Dendritic cell treated with granulocyte-macrophage colony-stimulating factor and Interleukin-4, amounts not matched to agents 40 ng/mL and 50 ng/mL, for 4 days (primary cell): ENCODE measurements around the gene CILP.
"Not testable (repeated sequence)": the region's sequence is repeated elsewhere in the genome, so short reads cannot be mapped to it uniquely, and the experiment has no call there.

ENCODE experiments used
- H3K27ac Mint-ChIP-seq: one replicate; pipeline ENCODE4 v1.8.0; 2022; ENCODE audit warnings: mild to moderate bottlenecking, mixed read lengths
- H3K27me3 Mint-ChIP-seq: one replicate; pipeline ENCODE4 v1.8.0; 2022; ENCODE audit warnings: mild to moderate bottlenecking, mixed read lengths
- H3K36me3 Mint-ChIP-seq: one replicate; pipeline ENCODE4 v1.8.0; 2022; ENCODE audit warnings: low read depth, mixed read lengths
- H3K4me1 Mint-ChIP-seq: one replicate; pipeline ENCODE4 v1.8.0; 2022; ENCODE audit warnings: low read depth, mixed read lengths
- H3K4me3 Mint-ChIP-seq: one replicate; pipeline ENCODE4 v1.8.0; 2022; ENCODE audit warnings: mild to moderate bottlenecking, moderate library complexity, mixed read lengths
- H3K9me3 Mint-ChIP-seq: one replicate; pipeline ENCODE4 v1.8.0; 2022; ENCODE audit warnings: mixed read lengths
- intact Hi-C: fragments of 100-400 bp; cut with micrococcal nuclease; formaldehyde crosslinking; loops from one replicate; pipeline ENCODE4 v1.15.0; 2022

Gene CILP

DNA sequence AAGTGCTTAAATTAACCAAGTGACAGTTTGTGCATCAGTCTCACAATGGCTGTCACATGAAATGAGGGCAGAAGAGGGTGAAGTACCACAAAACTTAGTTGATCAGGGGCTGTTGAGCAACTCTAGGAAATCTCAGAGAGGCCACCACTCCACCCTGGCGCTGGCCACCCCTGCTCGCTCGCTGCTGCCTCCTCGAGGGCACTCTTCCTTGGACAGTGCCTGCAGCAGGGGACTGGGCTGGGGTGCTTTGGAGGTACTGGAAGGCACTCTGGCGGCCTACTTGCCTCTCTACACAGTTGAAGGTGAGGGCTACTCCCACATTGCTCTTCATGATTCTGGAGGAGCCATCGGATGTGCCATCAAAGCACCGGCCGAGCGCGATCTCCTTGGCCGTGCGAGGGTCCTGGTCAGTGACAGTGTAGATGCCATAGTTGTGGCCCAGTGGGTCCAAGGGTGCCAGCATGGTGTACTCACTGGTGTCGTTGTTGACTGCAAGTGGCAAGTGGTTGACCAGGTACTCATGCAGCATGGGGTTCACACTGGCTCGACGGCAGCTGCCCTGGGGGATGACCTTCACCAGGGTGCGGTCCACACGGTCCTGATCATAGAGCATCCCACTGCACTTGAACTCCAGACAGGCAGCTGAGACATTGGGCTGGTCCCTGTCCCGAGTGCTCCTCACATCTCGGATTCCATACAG lies 14.5 kb downstream of the CILP start:
- Mint-ChIP-seq H3K4me1 (no peaks in the 10 kb centered on the region), H3K36me3 (no peaks in the 10 kb centered on the region), H3K27ac (no peak overlapping the region), H3K4me3 (no peak overlapping the region), H3K9me3 (no peaks in the 10 kb centered on the region), H3K27me3 (no peaks in the 10 kb centered on the region)
- intact Hi-C loops = no loop called here

DNA sequence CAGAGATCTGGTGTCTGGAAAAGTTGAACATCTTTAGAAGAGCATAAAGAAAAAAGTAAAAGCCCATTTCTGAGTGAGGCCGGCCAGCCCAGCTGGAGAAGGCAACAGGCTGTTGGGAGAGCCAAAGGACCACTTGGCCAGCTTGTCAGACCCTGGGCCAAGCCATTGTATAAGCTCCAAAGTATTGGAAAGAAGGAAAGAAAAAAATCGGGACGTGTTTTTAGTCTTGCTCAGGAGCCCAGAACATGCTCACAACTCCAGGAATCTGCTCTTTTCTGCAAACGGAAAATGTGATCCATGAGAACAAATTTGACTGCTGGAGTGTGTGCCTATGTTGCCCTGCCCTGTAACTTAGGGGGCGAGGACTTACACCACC lies 15.7 kb downstream of the CILP start:
- no peaks in the 10 kb centered on the region for H3K36me3 Mint-ChIP-seq

DNA sequence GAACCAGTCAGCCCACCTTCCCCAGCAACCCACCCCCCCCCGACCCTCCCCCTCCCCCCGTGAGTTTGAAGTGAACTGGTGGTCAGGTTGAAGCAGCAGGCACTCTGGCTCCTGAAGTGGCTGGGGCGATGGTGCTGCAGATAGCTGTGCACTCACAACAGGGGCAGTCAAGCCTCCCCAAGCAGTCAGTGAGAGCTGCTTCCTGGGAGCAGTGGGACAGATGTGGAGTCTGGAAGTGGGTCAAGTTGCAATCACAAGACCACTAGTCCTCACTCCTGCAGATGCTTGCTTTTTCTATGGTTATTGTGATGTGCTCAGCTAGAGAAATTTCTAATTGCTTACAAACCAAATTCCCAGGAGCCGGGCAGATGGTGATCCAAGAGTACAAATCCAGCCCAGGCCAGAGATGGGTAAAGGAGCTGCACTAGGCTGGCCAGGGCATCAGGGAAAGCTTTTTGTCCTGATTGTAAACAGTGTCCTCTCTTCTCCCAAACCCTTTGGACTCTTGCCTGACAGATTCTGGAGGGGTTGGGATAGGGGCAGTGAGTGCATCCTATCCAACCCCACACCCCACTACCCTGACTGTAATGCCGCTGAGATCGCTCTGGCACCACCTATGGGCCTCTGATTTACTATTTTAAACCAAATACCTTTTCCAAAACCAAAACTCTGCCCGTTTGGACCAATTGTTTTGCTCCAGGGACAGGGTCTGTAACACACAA lies 16.3 kb downstream of the CILP start:
- Mint-ChIP-seq H3K9me3 (no peaks in the 10 kb centered on the region), H3K27ac (no peak overlapping the region), H3K4me1 (no peaks in the 10 kb centered on the region), H3K27me3 (no peaks in the 10 kb centered on the region), H3K4me3 (no peak overlapping the region), H3K36me3 (no peaks in the 10 kb centered on the region)
- intact Hi-C loops = no loop called here

More for the DNA sequence above, 15.7 kb downstream of the CILP start:
- Mint-ChIP-seq H3K9me3 (no peaks in the 10 kb centered on the region), H3K4me1 (no peaks in the 10 kb centered on the region), H3K27me3 (no peaks in the 10 kb centered on the region), H3K4me3 (no peak overlapping the region), H3K27ac (no peak overlapping the region)
- intact Hi-C loops = no loop called here

DNA sequence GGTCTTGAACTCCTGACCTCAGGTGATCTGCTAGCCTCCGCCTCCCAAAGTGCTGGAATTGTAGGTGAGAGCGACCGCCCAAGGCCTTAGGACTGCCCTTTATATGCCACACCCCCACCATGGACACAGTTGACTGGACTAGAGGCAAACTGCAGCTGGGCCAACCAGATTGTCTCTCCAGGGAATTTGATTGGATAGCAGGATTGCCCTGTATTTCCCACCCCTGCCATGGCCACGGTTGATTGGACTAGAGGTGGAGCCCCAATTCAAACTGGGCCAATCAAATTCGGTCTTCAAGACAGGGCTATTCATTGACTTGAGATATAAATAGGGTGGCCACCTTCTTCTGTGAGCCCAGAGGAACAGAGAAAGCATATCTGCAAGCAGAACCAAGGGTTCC lies 19.3 kb downstream of the CILP start:
- H3K27me3 Mint-ChIP-seq = no peaks in the 10 kb centered on the region
- H3K36me3 Mint-ChIP-seq = no peaks in the 10 kb centered on the region
- H3K4me1 Mint-ChIP-seq = peaks cover 5% of the 10 kb centered on the region
- intact Hi-C loops = no loop called here
- no peaks in the 10 kb centered on the region for H3K9me3 Mint-ChIP-seq
- no peak overlapping the region for H3K27ac Mint-ChIP-seq
- no peak overlapping the region for H3K4me3 Mint-ChIP-seq

DNA sequence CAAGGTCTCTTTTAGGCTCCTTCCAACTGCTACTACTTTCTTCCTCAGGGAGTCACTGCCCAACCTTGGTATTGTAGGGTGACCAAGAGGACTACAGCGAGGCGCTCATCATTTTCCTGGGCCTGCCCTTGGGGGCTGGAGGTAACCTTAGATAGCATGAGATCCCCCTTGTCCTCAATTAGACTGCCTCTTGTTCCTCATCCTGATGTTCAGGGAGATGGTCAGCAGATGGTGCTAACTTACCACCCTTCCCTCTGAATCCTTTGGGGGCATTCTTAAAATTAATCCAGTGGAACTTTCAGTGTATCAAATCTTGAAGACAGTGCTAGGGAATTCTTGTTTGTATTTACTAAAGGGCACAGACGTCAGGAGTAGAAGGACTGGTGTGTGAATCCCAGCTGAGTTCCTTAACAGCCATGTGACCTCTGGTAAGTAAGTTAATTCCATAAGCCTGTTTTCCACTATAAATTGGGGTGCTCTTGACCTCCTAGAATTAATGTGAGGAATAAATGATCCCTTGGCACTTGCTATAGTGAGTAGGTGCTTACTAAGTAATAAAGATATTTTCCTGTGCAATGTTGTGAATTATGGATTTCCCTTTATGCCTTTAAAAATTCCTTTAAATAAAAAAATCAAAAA lies 22.1 kb downstream of the CILP start:
- Mint-ChIP-seq H3K9me3 (no peaks in the 10 kb centered on the region), H3K27ac (no peak overlapping the region), H3K4me3 (no peak overlapping the region), H3K27me3 (no peaks in the 10 kb centered on the region), H3K36me3 (peaks cover 7% of the 10 kb centered on the region), H3K4me1 (peaks cover 12% of the 10 kb centered on the region)
- intact Hi-C loops = loop anchor here (1.0 kb wide), 1 partner anchor 108 kb away; no protein-coding TSS in a partner anchor

DNA sequence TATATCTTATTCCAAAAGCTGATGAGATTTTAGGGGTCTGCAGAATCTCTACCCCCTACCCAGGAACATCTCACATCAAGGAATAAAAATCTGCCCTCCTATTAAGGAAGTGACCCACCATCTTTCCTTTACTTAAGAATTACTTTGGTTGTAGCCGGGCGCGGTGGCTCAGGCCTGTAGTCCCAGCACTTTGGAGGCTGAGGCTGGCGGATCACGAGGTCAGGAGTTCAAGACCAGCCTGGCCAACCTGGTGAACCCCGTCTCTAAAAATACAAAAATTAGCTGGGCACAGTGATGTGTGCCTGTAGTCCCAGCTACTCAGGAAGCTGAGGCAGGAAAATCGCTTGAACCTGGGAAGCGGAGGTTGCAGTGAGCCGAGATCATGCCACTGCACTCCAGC lies 22.8 kb downstream of the CILP start:
- H3K27ac Mint-ChIP-seq, H3K36me3 Mint-ChIP-seq, H3K4me3 Mint-ChIP-seq, H3K27me3 Mint-ChIP-seq, intact Hi-C loops, H3K9me3 Mint-ChIP-seq: not testable (repeated sequence)
- peaks cover 13% of the 10 kb centered on the region for H3K4me1 Mint-ChIP-seq

DNA sequence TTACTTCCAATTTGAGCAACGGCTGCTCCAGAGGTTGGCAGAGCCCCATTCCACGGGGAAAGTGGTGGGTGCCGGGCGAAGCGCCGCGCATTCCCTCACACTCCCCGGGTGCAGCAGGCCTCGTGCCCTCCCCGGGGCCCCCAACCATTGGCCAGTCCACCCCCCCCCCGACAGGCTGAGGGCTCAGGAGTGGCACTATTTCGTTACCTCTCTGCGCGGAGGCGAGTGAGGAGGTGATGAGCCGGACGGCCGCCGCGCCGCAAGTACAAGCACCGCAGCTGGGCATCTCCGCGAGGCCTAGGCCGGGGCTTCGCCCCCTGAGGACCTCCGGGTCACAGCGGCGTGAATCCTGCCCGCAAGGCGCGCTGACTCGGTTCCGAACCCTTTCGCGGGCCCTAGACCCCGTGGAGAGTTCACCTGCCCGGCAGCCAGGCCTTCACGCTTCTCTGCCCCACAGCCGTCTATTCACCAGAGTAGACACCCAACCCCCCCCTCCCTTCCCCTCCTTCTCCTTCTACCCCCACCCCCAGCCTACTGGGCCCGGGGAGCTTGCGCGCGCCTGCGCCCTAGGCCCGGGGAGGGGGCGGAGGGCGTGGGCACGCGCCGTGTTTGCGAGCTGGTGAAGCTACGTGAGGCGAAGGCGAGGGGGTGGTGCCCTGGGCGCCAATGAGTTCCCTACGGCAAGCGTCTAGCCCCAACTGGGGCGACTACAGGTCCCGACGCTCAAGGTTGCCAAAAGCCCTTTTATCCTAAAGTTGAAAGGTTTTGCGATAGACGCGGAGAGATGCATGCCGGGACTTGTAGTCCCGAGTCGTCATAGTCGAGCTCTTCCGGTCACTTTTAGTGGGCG lies 26.2 kb downstream of the CILP start, which contains the start of gene CLPX:
Gene CLPX, minus strand, starts transcription at position 475 of the 850 bp plus-strand sequence. Its CDS starts 189 bp downstream, at position 286.
- H3K27me3 Mint-ChIP-seq = no peaks in the 10 kb centered on the region
- peaks cover 26% of the 10 kb centered on the region for H3K36me3 Mint-ChIP-seq
- intact Hi-C loops = loop anchor here (2.0 kb wide), 2 partner anchors 52 to 120 kb away; partner anchors contain the start of genes PDCD7 and RNU5B-1
- peaks cover 24% of the 10 kb centered on the region for H3K4me1 Mint-ChIP-seq
- H3K4me3 Mint-ChIP-seq = peak within 1 kb of the TSS; percentile 92
- H3K27ac Mint-ChIP-seq = peak within 1 kb of the TSS; percentile 94
- H3K9me3 Mint-ChIP-seq = no peaks in the 10 kb centered on the region

DNA sequence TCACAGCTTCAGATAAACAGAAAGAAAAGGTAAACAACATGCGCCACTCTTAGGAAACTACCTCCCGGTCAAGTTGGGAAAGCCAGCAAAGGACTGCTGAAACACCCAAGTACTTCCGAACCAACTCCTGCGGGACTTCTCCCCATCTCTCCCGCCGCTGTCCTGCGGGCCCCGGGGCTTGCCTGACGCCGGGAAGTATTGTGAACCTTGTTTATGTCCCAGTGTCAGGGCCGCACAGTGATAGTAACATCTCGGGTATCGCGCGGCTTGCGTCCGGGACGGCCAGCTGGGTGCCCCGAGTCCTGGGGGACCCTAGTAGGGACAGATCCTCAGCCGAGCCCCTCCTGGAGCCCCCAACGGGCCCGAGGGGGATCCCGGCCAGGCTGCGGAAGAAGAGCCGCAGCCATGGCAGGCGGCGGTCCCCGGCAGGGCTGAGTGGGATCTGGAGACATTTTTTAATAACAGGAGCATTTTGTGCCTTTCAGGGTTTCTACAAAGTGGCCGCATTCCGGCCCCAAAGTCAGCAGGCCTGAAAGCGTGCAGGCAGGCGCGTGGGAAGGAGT lies 26.9 kb downstream of the CILP start:
- H3K27ac Mint-ChIP-seq = peak overlapping the region; percentile 94
- H3K4me1 Mint-ChIP-seq = peaks cover 24% of the 10 kb centered on the region
- H3K36me3 Mint-ChIP-seq = peaks cover 29% of the 10 kb centered on the region
- peak overlapping the region; percentile 92 for H3K4me3 Mint-ChIP-seq
- no peaks in the 10 kb centered on the region for H3K9me3 Mint-ChIP-seq
- no peaks in the 10 kb centered on the region for H3K27me3 Mint-ChIP-seq
- intact Hi-C loops = loop anchor here (2.0 kb wide), 2 partner anchors 52 to 120 kb away; partner anchors contain the start of genes PDCD7 and RNU5B-1

DNA sequence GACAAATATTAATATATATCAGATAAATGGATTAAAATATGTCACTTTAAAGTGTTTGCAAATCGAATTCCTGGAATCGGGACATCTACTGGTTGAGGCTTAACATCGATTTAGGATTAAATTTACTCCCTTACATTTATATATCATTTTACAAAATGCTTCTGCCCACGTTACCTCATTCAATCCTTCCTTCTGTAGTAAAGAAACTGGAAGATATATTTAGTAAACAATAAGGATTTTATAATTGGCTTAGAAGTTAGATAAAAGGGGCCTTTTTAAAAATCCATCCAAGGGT lies 27.5 kb downstream of the CILP start:
- intact Hi-C loops = loop anchor here (2.0 kb wide), 2 partner anchors 51 to 121 kb away; partner anchors contain the start of genes PDCD7 and RNU5B-1
- Mint-ChIP-seq H3K9me3 (no peaks in the 10 kb centered on the region), H3K4me3 (peak overlapping the region; percentile 92), H3K4me1 (peaks cover 20% of the 10 kb centered on the region), H3K27me3 (no peaks in the 10 kb centered on the region), H3K36me3 (peaks cover 29% of the 10 kb centered on the region), H3K27ac (peak overlapping the region; percentile 94)

DNA sequence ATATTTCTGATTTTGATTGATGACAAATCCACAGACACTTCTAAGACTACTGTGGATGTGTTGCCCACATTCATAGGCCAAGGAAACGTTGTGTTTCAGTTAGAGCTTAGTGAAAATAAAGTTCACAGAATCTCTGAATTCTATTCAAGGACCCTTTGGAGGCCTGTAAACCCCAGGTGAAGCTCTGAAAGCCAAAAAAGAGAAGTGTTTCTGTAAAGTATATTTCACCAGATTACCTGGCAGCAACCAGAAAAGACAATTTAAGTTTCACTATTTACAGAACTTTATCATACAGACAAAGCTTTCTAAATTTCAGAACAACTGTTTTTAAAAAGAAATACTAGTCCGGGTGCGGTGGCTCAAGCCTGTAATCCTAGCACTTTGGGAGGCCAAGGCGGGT lies 28.7 kb downstream of the CILP start:
- Mint-ChIP-seq H3K4me1 (peaks cover 20% of the 10 kb centered on the region), H3K27me3 (no peaks in the 10 kb centered on the region), H3K9me3 (no peaks in the 10 kb centered on the region), H3K36me3 (peaks cover 36% of the 10 kb centered on the region), H3K4me3 (no peak overlapping the region), H3K27ac (no peak overlapping the region)
- intact Hi-C loops = no loop called here

DNA sequence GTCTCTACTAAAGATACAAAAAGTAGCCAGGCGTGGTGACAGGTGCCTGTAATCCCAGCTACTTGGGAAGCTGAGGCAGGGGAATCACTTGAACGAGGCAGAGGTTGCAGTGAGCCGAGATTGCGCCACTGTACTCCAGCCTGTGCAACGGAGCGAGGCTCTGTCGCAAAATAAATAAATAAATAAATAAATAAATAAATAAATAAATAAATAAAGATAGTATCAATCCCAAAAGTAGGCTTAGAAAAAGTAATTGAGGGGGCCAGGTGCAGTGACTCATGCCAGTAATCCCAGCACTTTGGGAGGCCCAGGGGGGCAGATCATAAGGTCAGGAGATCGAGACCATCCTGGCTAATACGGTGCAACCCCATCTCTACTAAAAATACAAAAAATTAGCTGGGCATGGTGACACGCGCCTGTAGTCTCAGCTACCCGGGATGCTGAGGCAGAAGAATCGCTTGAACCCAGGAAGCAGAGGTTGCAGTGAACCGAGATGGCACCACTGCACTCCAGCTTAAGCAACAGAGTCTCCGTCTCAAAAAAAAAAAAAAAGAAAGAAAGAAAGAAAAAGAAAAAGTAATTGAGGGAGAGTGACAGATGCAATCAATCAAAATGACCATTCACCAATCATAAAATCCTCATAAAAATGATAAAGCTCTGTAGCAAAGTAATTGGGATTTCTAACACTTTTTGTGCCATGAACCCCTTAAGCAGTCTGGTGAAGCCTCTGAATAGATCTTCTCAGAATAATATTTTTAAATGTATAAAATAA lies 29.5 kb downstream of the CILP start:
- H3K9me3 Mint-ChIP-seq, H3K27me3 Mint-ChIP-seq, H3K4me3 Mint-ChIP-seq, intact Hi-C loops, H3K27ac Mint-ChIP-seq: not testable (repeated sequence)
- H3K36me3 Mint-ChIP-seq = peaks cover 44% of the 10 kb centered on the region
- H3K4me1 Mint-ChIP-seq = peaks cover 20% of the 10 kb centered on the region

DNA sequence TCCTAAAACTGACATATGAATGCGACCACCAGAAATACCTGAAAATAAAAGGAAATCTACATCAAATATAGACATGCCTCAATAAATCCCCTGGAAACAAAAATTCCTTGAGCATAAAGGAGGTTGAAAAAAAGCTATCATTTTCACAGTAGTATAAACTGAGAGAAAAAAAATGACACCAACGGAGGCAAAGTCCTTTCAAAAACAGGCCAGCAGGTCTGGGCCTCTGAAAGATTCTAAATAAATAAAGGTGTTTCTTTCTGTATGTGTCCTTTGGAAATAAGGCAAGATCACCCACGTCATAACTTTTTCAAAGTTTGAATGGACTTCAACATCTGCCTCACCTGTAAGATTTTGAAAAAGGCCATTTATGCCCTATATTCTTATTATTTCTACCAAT lies 31.1 kb downstream of the CILP start:
- H3K4me3 Mint-ChIP-seq = no peak overlapping the region
- H3K9me3 Mint-ChIP-seq = no peaks in the 10 kb centered on the region
- H3K36me3 Mint-ChIP-seq = peaks cover 60% of the 10 kb centered on the region
- intact Hi-C loops = no loop called here
- no peak overlapping the region for H3K27ac Mint-ChIP-seq
- no peaks in the 10 kb centered on the region for H3K27me3 Mint-ChIP-seq
- peaks cover 13% of the 10 kb centered on the region for H3K4me1 Mint-ChIP-seq

DNA sequence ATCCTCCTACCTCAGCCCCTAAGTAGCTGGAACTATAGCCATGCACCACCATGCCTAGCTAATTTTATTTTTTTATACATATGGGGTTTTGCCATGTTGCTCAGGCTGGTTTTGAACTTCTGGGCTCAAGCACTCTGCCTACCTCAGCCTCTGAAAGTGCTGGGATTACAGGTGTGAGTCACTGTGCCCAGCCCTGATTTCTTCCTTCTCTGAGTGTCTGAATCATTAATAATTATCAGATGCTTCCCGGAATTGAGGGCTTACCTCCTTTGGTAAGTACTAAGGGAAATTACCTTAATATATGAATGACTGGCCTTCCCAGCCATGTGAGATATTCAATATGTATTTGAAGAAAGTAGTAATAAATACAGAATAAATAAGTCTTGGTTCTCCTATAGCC lies 33.4 kb downstream of the CILP start:
- Mint-ChIP-seq H3K27me3 (no peaks in the 10 kb centered on the region), H3K9me3 (no peaks in the 10 kb centered on the region), H3K36me3 (peaks cover 68% of the 10 kb centered on the region), H3K27ac (no peak overlapping the region), H3K4me1 (peaks cover 5% of the 10 kb centered on the region), H3K4me3 (no peak overlapping the region)
- intact Hi-C loops = no loop called here
